Measurements from ENCODE around the gene FYB1.

FYB1 gene

GRCh38 chr5:39158786-39159185, 60.6 kb downstream of the FYB1 start:
- no peak for DNase-seq (ENCODE audit: low spot score)

GRCh38 chr5:39158127-39158593, 61.2 kb downstream of the FYB1 start:
- DNase-seq (ENCODE audit: low spot score): no peak

GRCh38 chr5:39157701-39158100, 61.7 kb downstream of the FYB1 start:
- no peak for DNase-seq (ENCODE audit: low spot score)

- no peak for DNase-seq (ENCODE audit: low spot score)
These were observed 63.3 kb downstream of the FYB1 start for GRCh38 chr5:39156082-39156481.

- no peak for DNase-seq (ENCODE audit: low spot score)
These were observed 67.6 kb downstream of the FYB1 start for GRCh38 chr5:39151745-39152144.

- no peak for DNase-seq (ENCODE audit: low spot score)
These were observed 69.4 kb downstream of the FYB1 start for GRCh38 chr5:39149966-39150365.

GRCh38 chr5:39148983-39149534, 70.3 kb downstream of the FYB1 start:
- no peak for DNase-seq (ENCODE audit: low spot score)

- DNase-seq (ENCODE audit: low spot score): peak; percentile 36
These were observed 72.4 kb downstream of the FYB1 start for GRCh38 chr5:39146831-39147540.

- DNase-seq (ENCODE audit: low spot score): no peak
These were observed 76.1 kb downstream of the FYB1 start for GRCh38 chr5:39143151-39143860.

- no peak for DNase-seq (ENCODE audit: low spot score)
These were observed 78.7 kb downstream of the FYB1 start for GRCh38 chr5:39140558-39141168.

GRCh38 chr5:39138892-39139291, 80.5 kb downstream of the FYB1 start:
- DNase-seq (ENCODE audit: low spot score): no peak

- no peak for DNase-seq (ENCODE audit: low spot score)
These were observed 81.4 kb downstream of the FYB1 start for GRCh38 chr5:39137819-39138451.

GRCh38 chr5:39137391-39137790, 82.0 kb downstream of the FYB1 start:
- no peak for DNase-seq (ENCODE audit: low spot score)

- no peak for DNase-seq (ENCODE audit: low spot score)
These were observed 86.6 kb downstream of the FYB1 start for GRCh38 chr5:39132792-39133191.

- DNase-seq (ENCODE audit: low spot score): peak; percentile 53
These were observed 87.3 kb downstream of the FYB1 start for GRCh38 chr5:39132128-39132447.

GRCh38 chr5:39131210-39132127, 87.9 kb downstream of the FYB1 start:
- no peak for DNase-seq (ENCODE audit: low spot score)

- DNase-seq (ENCODE audit: low spot score): no peak
These were observed 88.6 kb downstream of the FYB1 start for GRCh38 chr5:39130716-39131115.

GRCh38 chr5:39121922-39122321, 97.4 kb downstream of the FYB1 start:
- DNase-seq (ENCODE audit: low spot score): no peak

GRCh38 chr5:39121315-39121714, 98.0 kb downstream of the FYB1 start:
- no peak for DNase-seq (ENCODE audit: low spot score)

- no peak for DNase-seq (ENCODE audit: low spot score)
These were observed 99.3 kb downstream of the FYB1 start for GRCh38 chr5:39120052-39120420.

- DNase-seq (ENCODE audit: low spot score): no peak
These were observed 99.8 kb downstream of the FYB1 start for GRCh38 chr5:39119404-39120051.
